ENCODE results near the gene KNSTRN.
A peak's percentile ranks its signal among the peaks of the same experiment; 100 is the strongest.

The KNSTRN gene

DNA sequence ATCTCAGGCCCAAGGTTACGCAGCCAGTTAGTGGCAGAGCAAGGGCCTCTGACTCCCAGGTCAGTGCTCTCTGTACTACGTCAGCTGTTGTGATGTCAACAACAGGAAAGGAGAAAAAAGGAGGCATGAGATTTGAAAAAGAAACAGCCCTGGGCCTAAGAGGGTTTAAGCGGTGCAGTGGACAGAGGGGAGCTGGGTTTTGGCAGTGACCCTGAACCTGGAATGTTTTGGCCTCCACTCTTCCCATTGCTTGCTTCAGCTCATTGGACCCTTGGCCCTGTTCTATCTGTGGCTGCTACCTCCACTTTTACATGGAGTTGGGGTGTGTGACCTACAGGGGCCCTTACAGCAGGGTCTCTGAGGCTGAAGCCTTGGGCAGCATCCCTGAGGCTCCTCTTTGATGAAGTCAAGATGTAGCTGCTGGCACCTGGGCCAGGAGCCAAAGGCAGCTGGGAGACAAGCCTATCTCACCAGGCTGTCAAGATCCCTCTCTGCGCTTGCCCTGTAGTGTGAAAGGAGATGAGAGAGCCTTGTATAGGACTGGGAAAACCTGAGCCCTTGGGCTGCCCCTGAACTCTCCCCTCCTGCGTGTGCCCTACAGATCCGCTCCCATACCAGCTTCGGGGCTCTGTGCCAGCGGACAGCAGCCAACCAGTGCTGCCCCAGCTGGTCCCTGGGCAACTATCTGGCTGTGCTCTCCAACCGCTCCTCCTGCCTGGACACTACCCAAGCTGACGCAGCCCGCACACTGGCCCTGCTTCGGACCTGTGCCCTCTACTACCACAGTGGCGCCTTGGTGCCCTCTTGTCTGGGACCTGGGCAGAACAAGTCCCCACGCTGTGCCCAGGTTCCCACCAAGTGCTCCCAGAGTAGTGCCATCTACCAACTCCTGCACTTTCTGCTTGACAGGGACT lies 15.8 kb upstream of the KNSTRN start:
- no peak for DNase-seq

GRCh38 chr15:40367371-40367685 lies 15.2 kb upstream of the KNSTRN start:
- DNase-seq: no peak

- DNase-seq: peak; percentile 59 to 80
These were observed 14.6 kb upstream of the KNSTRN start for GRCh38 chr15:40367686-40368611.

DNA sequence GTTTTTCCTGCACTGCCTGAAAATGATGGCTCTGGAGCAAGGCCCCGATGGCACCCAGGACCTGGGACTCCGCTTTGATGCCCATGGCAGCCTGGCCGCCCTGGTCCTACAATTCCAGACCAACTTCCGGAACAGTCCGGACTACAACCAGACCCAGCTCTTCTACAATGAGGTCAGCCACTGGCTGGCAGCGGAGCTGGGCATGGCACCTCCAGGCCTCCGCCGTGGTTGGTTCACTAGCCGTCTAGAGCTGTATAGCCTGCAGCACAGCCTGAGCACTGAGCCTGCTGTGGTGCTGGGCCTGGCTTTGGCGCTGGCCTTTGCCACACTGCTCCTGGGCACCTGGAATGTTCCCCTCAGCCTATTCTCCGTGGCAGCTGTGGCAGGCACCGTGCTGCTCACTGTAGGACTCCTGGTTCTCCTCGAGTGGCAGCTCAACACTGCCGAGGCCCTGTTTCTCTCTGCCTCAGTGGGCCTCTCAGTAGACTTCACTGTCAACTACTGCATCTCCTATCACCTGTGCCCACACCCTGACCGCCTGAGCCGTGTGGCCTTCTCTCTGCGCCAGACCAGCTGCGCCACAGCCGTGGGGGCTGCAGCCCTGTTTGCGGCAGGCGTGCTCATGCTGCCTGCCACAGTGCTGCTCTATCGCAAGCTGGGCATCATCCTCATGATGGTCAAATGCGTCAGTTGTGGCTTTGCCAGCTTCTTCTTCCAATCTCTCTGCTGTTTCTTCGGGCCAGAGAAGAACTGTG lies 13.6 kb upstream of the KNSTRN start:
- DNase-seq: no peak

- no peak for DNase-seq
These were observed 13.0 kb upstream of the KNSTRN start for GRCh38 chr15:40369474-40369869.

DNA sequence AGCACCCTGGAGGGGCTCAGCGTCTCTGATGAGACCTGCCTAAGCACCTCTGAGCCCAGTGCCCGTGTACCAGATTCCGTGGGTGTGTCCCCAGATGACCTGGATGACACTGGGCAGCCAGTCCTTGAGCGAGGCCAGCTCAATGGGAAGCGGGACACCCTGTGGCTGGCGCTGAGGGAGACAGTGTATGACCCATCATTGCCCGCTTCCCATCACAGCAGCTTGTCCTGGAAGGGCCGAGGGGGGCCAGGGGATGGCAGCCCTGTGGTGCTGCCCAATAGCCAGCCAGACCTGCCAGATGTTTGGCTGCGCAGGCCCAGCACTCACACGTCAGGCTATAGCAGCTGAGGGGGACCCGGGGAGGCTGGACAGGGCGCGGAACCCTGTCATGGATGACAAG lies 12.6 kb upstream of the KNSTRN start:
- DNase-seq: no peak

- DNase-seq: no peak
These were observed 9.5 kb upstream of the KNSTRN start for GRCh38 chr15:40372981-40373380.

GRCh38 chr15:40377606-40378005 lies 4.9 kb upstream of the KNSTRN start:
- no peak for DNase-seq

DNA sequence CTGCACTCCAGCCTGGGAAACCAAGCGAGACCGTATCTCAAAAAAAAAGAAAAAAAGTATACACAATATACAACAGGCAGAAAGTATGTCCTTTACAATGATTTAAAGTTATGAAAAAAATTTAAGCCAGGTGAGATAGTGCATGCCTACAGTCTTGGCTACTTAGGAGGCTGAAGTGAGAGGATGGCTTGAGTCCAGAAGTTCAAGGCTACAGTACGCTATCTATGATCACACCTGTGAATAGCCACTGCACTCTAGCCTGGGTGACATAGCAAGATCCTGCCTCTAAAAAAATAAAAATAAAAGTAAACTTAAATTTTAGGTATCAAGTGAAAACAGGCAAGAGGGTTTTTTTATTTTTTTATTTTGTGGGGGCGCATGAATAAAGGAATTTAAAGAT lies 3.1 kb upstream of the KNSTRN start:
- DNase-seq: no peak

DNA sequence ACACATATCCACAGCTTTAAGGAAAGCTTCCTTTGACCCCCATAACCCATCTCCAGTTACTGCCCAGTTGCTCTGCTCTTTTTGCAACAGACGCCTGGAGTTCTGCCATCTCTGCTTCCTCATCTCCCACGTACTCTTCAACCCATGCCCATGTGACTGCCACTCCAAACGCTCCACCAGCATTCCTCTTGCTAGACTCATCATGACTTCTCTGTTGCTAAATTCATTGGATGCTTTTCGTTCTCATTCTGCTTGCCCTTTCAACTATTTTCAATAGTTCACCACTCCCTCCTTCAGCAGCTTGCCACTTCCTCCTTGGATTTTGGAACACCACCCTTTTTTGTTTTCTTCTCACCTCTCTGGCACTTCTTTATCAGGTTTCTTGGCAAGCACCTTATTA lies 2.7 kb upstream of the KNSTRN start:
- peak; percentile 9 to 18 for DNase-seq

- DNase-seq: no peak
These were observed 1.9 kb upstream of the KNSTRN start for GRCh38 chr15:40380636-40381035.

GRCh38 chr15:40381818-40382529 lies 547 bp upstream of the KNSTRN start:
- no peak for DNase-seq

- no peak for DNase-seq
These were observed 4.0 kb downstream of the KNSTRN start for GRCh38 chr15:40386480-40386879.

DNA sequence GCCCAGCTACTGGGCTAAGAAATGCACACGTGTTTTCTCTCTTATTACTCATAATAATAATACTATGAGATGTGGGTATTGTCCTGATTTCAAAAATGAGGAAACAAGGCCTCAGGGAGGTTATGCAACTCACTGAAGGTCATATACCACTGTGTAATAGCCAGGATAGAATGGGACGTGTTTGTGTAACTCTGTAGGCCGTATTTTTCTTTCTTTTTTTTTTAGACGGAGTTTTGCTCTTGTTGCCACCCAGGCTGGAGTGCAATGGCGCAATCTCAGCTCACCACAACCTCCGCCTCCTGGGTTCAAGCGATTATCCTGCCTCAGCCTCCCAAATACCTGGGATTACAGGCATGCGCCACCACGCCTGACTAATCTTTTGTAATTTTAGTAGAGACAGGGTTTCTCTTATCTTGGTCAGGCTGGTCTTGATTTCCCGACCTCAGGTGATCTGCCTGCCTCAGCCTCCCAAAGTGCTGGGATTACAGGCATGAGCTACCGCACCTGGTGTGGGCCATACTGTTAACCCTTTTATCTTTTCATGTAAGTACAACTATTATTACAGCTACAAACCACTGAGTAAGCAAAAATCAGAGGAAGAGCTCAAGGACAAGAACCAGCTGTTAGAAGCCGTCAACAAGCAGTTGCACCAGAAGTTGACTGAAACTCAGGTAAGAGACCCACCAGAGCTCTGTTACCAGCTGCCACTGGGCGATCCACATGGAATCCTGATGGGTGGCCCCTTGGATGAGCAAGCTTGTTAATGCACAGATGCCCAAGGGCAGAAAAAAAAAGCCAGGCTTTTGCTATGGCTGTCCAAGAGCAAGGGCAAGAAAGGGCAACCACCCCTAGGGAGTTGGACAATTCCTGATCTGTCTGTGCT lies 6.7 kb downstream of the KNSTRN start:
- DNase-seq: peak; percentile 3 to 11

DNA sequence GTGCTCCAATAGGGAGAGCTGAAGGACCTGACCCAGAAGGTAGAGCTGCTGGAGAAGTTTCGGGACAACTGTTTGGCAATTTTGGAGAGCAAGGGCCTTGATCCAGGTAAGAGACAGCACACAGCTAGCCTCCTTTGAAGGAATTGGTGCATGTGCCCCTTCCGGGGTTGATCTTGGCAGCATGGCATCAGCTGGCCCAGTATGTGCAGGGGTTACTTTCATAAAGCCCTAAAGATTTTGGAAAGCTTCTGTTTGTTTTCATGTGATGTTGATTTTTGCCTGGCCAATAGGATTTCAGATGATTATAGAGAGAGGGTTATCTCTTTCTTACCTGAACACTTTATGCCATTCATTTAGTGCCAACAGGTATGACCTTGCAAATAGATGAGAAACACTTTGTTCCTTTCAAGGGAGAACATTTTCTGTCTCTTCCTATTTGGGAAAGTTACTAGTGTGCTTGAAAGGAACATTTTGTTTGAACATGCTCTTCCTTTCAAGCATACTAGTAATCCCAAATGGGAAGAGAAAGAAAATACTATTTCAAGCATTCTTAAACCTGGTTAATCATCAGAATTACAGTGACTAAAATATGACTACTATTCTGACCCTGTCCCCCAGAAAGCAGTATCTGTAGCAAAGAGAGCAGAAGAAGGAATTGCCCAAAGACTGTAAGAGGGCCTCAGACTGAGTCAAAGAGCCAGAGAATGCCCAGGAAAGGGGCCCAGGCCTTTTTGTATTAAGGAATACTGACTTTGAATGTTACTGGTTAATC lies 7.5 kb downstream of the KNSTRN start:
- DNase-seq: no peak

DNA sequence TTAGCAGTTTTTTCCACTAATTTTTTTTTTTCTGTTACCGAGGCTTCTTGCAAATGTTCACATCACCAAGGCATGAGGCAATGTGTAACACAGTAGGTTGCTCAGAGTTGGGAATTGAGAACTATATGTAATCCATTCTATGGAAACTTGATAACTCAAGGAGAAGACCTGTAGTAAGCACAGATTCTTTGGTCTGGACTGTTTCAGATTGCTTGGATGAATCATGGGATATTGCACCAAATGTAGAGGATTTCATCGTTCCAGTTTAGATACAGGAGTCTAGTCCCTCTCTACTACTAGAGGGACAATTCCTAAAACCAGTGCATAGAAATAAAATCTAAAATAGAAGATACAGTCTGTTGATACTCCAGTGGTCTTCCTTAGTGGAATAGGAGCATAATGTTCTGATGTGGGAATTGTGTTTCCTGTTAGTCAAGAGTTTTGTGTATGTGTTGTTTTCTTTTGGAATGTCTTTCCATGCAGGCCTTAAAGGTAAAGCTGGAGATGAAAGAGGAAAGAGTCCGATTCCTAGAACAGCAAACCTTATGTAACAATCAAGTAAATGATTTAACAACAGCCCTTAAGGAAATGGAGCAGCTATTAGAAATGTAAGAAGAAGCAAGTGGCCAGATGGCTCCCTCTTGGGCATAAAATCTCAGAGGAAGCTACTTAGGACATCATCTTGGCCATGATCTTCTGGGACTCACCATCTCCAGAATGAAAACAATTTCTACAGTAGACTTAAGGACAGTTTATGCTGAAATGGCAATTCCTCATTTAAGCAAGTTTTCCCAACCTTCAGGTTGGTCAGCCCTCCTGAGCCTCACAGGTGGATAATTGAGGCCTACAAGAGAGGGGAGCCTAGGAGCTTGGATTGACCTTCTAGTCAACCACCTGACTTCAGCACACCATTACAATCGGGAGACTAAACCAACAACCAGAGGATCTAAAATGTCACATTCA lies 10.7 kb downstream of the KNSTRN start:
- DNase-seq: no peak

- DNase-seq: no peak
These were observed 15.3 kb downstream of the KNSTRN start for GRCh38 chr15:40397688-40398412.

DNA sequence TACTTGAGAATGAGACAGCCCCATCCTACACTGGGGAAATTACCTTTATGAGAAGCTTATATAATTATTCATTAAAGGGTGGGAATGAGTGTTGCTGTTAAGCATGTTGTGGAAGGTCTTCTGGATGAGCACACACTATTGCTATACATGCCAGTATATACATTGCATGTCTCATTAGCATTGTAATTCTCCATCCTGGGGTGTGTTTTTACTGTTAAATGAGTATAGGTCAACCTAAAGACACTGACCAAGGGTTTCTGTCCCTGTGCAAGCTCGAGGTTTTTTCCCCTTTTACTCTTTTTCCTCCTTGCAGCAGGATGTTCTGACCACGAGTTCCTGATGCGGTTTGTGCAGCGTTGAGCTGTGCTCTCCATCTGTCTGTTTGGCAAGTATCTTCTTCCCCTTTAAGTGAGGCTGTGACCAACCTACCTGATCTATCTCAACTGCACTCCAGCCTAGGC lies 15.9 kb downstream of the KNSTRN start:
- peak; percentile 73 to 80 for DNase-seq

DNA sequence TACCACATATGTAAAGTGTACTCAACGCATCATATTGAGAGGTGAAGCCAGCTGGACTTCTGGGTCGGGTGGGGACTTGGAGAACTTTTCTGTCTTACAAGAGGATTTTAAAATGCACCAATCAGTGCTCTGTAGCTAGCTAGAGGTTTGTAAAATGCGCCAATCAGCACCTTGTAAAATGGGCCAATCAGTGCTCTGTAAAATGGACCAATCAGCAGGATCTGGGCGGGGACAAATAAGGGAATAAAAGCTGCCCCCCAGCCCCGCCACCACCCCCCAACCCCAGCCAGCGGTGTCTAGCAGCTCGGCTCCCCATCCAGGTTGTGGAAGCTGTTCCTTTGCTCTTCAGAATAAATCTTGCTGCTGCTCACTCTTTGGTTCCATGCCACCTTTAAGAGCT lies 16.8 kb downstream of the KNSTRN start:
- no peak for DNase-seq

Measured in Kasumi-1 (cell line).